HG03108 (cell line): Measurements from ENCODE around the gene NPHP4.

Experiments
- ATAC-seq: cut with Tn5 transposase; IDR thresholded peaks from one replicate; pipeline ENCODE4 v1.9.1; 2021; ENCODE audit warnings: moderate library complexity; ENCODE audit not compliant: unreplicated experiment

The NPHP4 gene

GRCh38 chr1:5882367-5883128 is 109.7 kb downstream of the NPHP4 start:
- no peak for ATAC-seq

- ATAC-seq = no peak
Measured at GRCh38 chr1:5881526-5882222, 110.6 kb downstream of the NPHP4 start.

GRCh38 chr1:5880630-5881405 is 111.4 kb downstream of the NPHP4 start:
- ATAC-seq = no peak

DNA sequence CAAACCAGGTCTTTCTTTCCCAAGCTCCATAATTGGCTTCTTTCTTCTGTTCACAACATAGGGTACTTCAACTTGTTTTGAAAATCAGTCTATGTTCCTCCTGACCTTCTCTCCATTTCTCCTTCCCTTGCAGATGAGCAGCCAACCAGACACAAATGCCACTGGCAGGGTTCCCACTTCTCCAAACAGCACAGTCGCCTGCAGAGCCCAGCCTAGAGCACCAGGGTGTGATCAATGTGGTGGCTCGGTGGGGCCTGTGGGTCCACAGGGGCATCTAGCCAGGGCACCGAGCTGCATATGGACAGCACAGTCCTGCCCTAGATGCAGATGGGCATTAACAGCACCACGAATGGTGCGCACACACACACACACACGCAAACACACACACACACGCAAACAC is 112.8 kb downstream of the NPHP4 start:
- no peak for ATAC-seq

DNA sequence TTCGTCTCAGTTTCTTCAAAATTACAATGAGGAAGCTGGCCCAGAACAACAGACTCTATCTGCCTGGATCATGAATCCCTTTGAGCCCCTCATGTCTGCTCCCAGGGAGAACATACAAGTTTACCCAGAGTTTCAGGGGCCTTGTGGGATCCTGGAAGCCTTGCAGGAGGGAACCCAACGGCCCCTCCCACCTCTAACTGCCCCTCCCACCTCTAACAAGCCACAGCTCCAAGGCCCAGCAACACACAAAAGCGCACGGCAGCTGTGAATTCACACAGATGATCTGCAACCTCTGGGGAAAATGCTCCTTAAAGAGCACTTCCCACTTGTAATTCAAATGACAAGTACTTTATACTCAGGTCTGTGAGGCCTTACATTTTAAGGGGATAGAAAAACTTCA is 113.3 kb downstream of the NPHP4 start:
- ATAC-seq = no peak

DNA sequence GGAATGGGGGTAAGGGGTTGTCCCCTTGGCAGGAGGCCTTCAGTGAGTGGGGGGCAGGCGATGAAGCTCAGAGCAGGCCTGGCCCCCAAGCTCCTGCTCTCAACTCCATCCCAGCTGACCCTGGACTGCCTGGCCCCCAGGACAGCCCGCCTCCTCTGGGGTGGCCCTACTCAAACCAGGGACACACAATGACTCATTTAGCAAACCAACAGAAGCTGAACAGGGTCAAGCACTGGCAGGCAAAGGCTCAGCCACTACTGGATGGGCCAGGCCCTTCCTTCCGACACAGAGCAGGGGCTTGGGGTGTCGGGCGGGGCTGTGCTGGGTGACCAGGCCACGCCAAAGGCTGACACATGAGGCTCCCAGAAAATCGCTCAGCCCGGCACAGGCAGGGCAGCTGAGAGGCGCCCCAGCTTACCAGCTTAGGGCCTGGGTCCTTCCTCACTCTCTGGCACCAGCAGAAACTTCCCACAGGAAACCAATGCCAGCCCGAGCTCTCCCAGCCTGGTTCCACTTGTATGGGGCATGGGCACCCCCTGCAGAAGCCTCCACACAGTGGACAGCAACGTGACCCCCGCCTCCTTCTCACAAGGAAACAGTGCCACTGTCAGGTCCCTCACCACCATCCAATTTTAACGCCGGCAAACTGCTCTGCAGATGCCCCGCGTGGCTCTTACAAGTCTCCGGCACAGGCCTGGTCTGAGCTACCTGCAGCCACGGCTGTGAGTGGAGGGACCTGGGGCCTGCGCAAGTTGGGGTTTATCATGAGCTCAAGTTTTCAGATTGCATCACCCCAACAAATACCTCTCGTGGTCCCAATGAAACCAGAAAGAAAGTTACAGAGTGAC is 114.3 kb downstream of the NPHP4 start:
- no peak for ATAC-seq

DNA sequence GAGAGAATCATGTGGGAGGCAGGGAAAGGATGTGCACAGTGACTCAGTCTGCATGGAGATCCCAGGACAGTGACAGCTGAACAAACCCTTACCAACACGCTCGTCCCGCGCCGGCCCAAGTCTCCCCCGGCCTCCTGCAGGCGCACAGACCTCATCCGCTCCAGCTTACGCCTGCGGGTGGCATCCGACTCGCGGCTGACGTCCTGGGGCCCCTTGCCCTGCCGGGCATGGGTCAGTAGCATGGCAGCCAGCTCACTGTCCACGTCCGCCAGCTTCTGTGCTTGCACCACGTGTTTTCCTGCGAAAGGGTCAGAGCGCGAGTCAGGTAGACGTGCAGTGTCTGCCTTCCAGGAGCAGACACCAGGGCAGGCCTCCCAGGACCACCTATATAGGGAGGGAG is 115.2 kb downstream of the NPHP4 start:
- ATAC-seq = no peak

DNA sequence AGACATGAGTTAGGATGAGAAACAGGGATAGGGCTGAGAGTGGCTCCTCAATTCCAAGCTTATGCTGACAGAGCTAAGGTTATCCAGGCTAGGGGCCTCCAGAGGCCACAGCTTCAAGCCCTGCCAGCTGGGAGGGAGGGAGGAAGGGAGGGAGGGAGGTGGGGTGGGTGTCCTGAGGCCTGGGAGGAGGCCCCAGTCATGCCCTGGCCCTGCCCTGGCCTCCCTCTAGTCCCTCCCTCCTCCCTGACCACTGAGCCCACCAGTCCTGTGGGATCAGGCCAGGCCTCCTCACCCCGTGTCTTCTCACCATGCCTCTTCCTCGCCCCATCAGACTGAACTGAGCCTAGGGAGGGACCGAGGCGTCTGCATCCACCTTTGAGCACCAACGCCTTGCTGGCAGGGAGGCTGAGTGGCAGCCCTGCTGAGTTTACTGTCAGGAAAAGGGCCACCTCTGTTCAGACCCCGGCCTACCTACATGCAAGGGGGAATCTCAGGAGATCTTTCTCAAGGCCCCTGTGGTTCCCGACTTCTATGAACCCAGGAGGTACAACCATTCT is 116.1 kb downstream of the NPHP4 start:
- ATAC-seq = no peak

GRCh38 chr1:5875345-5875910 is 116.8 kb downstream of the NPHP4 start:
- no peak for ATAC-seq

- no peak for ATAC-seq
Measured at GRCh38 chr1:5874416-5875110, 117.7 kb downstream of the NPHP4 start.

- no peak for ATAC-seq
Measured at GRCh38 chr1:5873556-5873955, 118.7 kb downstream of the NPHP4 start.

DNA sequence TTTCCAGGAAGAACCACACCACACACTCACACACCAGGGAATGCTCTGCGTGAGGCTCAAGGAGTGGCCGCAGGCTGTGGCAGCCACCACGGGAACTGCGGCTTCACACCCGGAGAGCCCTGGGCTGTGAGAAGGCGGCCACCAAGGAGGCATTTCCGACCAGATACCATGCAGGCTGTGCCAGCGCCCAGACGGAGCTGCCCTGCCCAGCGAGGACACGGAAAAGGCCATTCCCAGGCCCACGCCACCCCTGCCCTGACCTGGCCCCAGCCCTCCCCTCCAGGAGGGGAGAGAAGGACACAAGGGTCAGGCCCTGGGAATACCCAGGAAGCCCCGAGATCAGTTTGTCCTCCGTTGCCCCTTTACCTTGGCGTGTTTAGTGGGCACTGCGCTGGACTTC is 119.3 kb downstream of the NPHP4 start:
- no peak for ATAC-seq

- no peak for ATAC-seq
Measured at GRCh38 chr1:5868931-5869500, 123.2 kb downstream of the NPHP4 start.

- ATAC-seq = no peak
Measured at GRCh38 chr1:5865774-5866173, 126.5 kb downstream of the NPHP4 start.

GRCh38 chr1:5865056-5865455 is 127.2 kb downstream of the NPHP4 start:
- ATAC-seq = no peak

DNA sequence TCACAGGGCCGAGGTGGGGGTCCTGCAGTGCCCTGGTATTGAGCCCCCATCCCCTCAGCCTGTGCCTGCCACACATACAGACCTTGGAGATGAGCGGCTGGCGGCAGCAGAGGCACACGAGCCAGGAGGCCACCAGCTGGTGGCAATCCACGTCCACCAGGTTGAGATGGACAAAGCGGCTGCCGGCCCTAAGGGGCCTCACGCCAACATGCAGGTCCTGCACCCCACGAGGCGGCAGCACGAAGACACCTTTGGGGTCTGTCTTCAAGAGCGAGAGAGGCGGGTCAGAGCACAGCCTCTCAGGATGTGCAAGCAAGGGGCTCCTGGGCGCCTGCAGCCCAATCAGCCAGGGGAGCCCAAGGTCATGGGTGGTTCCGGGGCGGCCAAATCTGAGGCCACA is 128.0 kb downstream of the NPHP4 start:
- ATAC-seq = no peak

- no peak for ATAC-seq
Measured at GRCh38 chr1:5863238-5863637, 129.0 kb downstream of the NPHP4 start.

DNA sequence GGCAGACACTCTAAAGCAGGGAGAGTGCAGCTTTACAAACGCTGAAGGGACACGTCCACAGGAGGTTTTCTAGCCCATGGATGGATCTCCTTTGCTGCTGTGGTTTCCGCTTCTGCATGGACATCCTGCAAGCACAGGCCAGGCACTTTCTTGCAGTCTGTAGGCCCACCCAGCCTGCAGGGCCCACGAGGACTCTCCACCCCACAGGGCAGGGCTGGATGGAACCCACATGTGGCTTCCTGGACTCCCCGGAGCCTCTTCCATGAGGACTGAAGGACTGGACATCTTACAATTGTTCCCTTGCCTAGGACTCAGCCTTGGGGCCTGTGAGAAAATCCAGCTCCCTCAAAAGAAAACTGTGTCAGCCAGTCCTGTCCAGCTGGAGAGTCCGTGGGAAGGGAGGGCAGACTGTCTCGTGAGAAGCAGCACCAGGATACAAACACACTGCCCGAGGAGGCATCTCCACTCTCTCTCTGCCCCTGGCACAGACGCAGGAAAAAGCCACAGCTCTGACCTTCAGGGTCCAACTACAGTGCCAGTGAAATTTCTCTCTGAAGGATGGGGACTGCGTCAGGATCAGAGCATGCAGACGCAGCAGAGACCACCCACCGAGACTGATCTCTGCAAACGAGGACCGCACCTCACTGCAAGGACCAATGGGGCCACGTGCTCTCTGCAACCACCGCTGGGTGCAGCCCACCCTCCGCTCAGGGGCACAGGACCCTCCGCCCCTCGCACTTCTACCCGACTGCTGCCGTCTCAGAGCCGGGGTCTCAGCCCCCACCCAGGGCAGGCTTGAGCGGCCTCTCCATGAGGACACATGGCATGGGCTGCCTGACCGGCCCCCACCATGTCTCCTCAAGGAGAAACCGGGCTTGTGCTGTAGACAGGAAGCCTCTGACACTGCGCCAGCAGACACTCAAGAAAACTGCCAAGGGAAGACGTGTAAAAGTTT is 130.1 kb downstream of the NPHP4 start:
- no peak for ATAC-seq
